Lower leg skin (tissue), 3 donors: ENCODE results near the gene UPP2.

Experiments
- POLR2A ChIP-seq, 2 donors: fragments of 450-650 bp; IDR thresholded peaks; one replicate each; pipeline ENCODE4 v1.6.1; 2016 to 2017; ENCODE audit warnings: antibody characterized with exemption in 2 of 2, mild to moderate bottlenecking in 1 of 2, moderate library complexity in 1 of 2
- TF ChIP-seq, protein P1 (sequence below), 3 donors: fragments of 450-650 bp; IDR thresholded peaks; one replicate each; pipeline ENCODE4 v1.5.1; 2016; ENCODE audit warnings: antibody characterized with exemption in 3 of 3, mild to moderate bottlenecking in 3 of 3, moderate library complexity in 2 of 3

- TF ChIP-seq, protein P1, sequence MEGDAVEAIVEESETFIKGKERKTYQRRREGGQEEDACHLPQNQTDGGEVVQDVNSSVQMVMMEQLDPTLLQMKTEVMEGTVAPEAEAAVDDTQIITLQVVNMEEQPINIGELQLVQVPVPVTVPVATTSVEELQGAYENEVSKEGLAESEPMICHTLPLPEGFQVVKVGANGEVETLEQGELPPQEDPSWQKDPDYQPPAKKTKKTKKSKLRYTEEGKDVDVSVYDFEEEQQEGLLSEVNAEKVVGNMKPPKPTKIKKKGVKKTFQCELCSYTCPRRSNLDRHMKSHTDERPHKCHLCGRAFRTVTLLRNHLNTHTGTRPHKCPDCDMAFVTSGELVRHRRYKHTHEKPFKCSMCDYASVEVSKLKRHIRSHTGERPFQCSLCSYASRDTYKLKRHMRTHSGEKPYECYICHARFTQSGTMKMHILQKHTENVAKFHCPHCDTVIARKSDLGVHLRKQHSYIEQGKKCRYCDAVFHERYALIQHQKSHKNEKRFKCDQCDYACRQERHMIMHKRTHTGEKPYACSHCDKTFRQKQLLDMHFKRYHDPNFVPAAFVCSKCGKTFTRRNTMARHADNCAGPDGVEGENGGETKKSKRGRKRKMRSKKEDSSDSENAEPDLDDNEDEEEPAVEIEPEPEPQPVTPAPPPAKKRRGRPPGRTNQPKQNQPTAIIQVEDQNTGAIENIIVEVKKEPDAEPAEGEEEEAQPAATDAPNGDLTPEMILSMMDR (IDR thresholded peaks at IDR 0.05): no peak
- no peak for TF ChIP-seq POLR2A (IDR thresholded peaks at IDR 0.05)
Measured at GRCh38 chr2:158128168-158128973, 26.7 kb downstream of the UPP2 start.
